GM10266 (cell line): ENCODE data around the gene TTC9B.

Experiments used
- DNase-seq: peaks from one replicate; pipeline ENCODE4 v3.0.0; 2012; ENCODE audit errors: extremely low spot score
- TF ChIP-seq, protein P1 (sequence below): IDR thresholded peaks from 2 replicates; pipeline ENCODE4 v1.5.1; 2012; ENCODE audit warnings: mild to moderate bottlenecking, low read depth; ENCODE audit not compliant: control insufficient read depth, insufficient read depth; ENCODE audit errors: missing control alignments

The TTC9B gene

DNA sequence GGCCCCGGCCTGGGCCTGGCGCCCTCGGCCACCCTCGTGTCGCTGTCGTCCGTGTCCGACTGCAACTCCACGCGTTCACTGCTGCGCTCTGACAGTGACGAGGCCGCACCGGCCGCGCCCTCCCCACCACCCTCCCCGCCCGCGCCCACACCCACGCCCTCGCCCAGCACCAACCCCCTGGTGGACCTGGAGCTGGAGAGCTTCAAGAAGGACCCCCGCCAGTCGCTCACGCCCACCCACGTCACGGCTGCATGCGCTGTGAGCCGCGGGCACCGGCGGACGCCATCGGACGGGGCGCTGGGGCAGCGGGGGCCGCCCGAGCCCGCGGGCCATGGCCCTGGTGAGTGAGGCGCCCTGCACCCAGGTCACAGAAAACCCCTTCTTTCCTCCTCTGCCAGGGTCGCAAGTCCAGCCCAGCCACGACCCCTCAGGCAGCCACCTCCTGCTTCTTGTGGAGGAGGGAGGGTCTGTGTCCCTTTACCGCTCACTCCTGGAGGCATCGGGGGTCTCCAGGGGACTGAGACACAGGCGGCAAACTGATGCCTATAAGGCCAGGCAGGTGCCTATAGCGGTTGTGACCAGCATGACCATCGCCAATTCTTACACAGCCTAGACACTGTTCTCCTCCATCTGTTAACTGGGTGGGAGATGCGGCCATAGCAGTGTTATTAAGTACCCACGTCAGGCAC lies 4.2 kb downstream of the TTC9B start:
- DNase-seq = no peak
- TF ChIP-seq, protein P1, sequence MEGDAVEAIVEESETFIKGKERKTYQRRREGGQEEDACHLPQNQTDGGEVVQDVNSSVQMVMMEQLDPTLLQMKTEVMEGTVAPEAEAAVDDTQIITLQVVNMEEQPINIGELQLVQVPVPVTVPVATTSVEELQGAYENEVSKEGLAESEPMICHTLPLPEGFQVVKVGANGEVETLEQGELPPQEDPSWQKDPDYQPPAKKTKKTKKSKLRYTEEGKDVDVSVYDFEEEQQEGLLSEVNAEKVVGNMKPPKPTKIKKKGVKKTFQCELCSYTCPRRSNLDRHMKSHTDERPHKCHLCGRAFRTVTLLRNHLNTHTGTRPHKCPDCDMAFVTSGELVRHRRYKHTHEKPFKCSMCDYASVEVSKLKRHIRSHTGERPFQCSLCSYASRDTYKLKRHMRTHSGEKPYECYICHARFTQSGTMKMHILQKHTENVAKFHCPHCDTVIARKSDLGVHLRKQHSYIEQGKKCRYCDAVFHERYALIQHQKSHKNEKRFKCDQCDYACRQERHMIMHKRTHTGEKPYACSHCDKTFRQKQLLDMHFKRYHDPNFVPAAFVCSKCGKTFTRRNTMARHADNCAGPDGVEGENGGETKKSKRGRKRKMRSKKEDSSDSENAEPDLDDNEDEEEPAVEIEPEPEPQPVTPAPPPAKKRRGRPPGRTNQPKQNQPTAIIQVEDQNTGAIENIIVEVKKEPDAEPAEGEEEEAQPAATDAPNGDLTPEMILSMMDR = no peak

DNA sequence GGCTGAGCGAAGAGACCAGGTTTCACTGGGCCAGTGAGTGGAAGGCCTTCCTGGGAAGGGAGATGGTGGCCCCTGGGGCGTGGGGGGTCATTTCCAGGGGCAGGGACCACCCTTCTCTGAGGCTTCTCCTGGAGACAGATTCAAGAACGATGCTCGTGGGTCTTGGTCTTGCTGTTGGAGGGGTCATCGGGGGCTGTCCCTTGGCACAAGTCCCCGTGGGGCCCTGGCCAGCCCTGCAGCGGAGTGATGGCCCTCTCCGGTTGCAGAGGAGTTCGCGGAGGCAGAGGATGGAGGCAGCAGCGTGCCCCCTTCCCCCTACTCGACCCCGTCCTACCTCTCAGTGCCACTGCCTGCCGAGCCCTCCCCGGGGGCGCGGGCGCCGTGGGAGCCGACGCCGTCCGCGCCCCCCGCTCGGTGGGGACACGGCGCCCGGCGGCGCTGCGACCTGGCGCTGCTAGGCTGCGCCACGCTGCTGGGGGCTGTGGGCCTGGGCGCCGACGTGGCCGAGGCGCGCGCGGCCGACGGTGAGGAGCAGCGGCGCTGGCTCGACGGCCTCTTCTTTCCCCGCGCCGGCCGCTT lies 4.8 kb downstream of the TTC9B start:
- TF ChIP-seq, protein P1 = no peak
- no peak for DNase-seq

DNA sequence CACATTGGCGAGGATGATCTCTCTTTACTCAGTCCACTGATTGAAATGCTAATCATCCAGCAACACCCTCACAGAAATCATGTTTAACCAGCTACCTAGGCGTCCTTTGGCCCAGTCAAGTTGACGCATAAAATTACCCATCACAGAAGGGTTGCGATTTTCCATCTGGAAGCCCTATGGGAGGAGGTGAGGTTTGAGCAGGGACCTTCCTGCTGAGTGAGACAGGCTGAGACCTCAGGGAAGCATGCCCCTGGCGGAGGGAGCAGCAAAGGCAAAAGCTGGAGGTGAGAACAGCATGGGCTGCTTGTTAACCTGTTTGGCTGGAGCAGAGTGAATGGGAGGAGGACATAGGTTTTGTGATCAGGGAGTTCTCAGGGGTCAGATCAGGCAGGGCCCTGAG lies 7.3 kb downstream of the TTC9B start:
- TF ChIP-seq, protein P1 = no peak
- DNase-seq = no peak

DNA sequence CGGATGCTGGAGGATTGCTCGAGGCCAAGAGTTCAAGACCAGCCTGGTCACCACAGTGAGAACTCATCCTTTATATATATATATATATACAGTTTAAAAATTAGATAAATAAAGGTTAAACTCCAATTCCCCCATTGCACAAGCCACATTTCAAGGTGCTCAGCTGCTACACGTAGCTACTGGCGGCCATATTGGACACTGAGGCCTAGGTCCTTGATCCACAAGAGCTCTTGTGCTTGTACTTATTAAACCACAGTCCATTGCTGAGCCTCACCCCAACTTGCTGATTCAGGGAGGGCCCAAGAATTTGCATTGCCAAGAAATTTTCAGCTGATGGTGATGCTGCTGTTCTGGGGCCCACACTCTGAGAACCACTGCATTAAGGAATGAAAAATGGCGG lies 9.6 kb downstream of the TTC9B start:
- DNase-seq = no peak
- TF ChIP-seq, protein P1 = no peak

DNA sequence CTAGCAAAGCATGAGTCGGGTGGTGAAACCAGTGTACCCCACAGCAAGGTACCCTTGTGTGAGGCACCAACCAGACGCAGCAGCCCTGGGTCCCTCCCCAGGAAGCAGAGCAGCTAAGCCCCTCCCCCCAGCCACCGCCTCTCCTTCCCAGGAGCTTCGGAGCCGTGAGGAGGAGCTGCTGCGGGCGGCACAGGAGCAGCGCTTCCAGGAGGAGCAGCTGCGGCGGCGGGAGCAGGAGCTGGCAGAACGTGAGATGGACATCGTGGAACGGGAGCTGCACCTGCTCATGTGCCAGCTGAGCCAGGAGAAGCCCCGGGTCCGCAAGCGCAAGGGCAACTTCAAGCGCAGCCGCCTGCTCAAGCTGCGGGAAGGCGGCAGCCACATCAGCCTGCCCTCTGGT lies 12.4 kb downstream of the TTC9B start:
- no peak for DNase-seq
- TF ChIP-seq, protein P1 = no peak

DNA sequence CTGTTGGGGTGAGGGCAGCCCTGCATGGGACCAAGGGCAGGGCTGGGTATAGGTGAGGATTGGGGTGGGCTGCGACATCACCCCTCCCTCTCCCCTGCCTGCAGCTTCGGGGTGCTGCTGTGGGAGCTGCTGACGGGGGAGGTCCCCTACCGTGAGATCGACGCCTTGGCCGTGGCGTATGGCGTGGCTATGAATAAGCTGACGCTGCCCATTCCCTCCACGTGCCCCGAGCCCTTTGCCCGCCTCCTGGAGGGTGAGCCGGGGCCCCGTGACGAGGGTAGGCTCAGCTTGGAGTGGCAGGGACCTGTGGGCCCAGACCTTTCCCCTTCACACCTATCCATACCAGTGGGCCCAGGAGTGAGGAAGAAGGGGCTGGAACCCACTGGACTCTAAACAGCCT lies 13.8 kb downstream of the TTC9B start:
- no peak for DNase-seq
- TF ChIP-seq, protein P1 = no peak

DNA sequence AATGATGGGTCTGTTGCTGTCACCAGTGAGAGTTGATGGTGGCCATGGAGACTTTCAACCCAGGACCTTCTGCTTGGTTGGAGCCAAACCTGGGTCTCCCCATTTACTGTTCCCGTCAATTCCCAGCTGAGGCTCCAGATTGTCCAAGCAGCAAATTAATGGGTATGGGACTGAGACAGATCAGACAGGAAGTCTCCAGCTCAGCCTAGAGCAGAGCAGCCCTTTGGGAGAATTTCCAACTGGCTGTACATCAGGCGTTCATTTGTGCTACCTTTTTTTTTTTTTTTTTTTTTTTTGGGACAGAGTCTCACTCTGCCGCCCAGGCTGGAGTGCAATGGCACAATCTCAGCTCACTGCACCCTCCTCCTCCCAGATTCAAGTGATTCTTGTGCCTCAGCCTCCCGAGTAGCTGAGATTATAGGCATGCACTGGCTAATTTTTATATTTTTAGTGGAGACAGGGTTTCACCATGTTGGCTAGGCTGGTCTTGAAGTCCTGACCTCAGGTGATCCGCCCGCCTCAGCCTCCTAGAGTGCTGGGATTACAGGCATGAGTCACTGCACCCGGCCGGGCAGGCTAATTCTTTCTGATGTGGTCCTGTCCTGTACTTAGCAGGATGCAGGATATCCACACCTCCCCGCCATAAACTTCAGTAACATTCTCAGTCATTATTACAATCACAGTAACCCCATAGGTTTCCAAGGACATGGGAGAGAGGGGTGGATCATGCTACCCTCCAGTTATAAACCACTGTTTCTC lies 17.7 kb downstream of the TTC9B start:
- TF ChIP-seq, protein P1 = no peak
- DNase-seq = no peak
